Esophagus muscularis mucosa (tissue), 4 donors: ENCODE results near the gene STYXL2.
A peak's percentile ranks its signal among the peaks of the same experiment; 100 is the strongest.

Experiments
- EP300 ChIP-seq: sonication (generic); formaldehyde crosslinking; IDR thresholded peaks from one replicate; pipeline ENCODE4 v1.6.1; 2017; ENCODE audit warnings: antibody characterized with exemption
- POLR2A ChIP-seq: fragments of 450-650 bp; IDR thresholded peaks from one replicate; pipeline ENCODE4 v1.6.1; 2017; ENCODE audit warnings: antibody characterized with exemption, moderate library complexity, mild to moderate bottlenecking, low read depth
- TF ChIP-seq, protein P1 (sequence below), 3 experiments: fragments of 200-600 bp in 2 of 3; fragments of 450-650 bp in 1 of 3; sonication (generic) in 2 of 3; IDR thresholded peaks; one replicate each; pipeline ENCODE4 v1.5.1; 2017 to 2019; ENCODE audit warnings: antibody characterized with exemption in 3 of 3, mild to moderate bottlenecking in 2 of 3, moderate library complexity in 1 of 3

DNA sequence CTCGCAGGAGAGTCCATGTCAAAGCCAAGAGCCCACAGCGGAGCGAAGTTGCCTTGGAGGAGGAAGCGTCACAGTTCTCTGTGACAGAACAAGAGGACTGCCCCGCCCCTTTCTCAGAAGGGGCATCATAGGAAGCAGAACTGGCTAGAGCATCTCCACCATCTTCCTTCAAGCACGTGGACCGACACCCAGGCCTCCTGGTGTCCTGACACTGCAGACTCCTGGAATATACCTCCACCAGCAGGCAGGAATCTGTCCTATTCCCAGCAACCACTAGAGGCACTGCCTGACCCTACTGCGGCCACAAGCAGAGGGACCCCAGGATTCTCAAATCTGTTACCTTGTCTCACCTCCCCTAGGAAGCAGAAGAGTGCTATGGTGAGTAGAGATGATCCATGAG is 41.5 kb upstream of the STYXL2 start:
- TF ChIP-seq, protein P1, sequence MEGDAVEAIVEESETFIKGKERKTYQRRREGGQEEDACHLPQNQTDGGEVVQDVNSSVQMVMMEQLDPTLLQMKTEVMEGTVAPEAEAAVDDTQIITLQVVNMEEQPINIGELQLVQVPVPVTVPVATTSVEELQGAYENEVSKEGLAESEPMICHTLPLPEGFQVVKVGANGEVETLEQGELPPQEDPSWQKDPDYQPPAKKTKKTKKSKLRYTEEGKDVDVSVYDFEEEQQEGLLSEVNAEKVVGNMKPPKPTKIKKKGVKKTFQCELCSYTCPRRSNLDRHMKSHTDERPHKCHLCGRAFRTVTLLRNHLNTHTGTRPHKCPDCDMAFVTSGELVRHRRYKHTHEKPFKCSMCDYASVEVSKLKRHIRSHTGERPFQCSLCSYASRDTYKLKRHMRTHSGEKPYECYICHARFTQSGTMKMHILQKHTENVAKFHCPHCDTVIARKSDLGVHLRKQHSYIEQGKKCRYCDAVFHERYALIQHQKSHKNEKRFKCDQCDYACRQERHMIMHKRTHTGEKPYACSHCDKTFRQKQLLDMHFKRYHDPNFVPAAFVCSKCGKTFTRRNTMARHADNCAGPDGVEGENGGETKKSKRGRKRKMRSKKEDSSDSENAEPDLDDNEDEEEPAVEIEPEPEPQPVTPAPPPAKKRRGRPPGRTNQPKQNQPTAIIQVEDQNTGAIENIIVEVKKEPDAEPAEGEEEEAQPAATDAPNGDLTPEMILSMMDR (IDR thresholded peaks at IDR 0.05) = peak in 2 of 3 experiments; percentile 16 to 41
- no peak for TF ChIP-seq POLR2A
- TF ChIP-seq EP300 = no peak
